OCI-LY3 (cell line): ENCODE data around the gene ALDH3A1.

Source experiments
- H2AFZ ChIP-seq: fragments of 200-600, 300-600 bp; shearing (Covaris generic); 2 replicates; pipeline ENCODE4 v1.6.0; 2014; ENCODE audit warnings: antibody characterized with exemption, low read depth, low read length
- H3K27ac ChIP-seq: fragments of 200-600, 300-600 bp; sonication (generic); 2 replicates; pipeline ENCODE4 v1.5.1; 2014; ENCODE audit warnings: mild to moderate bottlenecking, low read length, moderate library complexity, mixed read lengths
- H3K27me3 ChIP-seq: fragments of 200-600, 300-600 bp; sonication (generic); 2 replicates; pipeline ENCODE4 v1.6.1; 2014; ENCODE audit warnings: low read depth, low read length, mixed read lengths
- H3K36me3 ChIP-seq: fragments of 200-600, 300-600 bp; sonication (generic); replicated peaks from 2 replicates; pipeline ENCODE3; 2014; ENCODE audit warnings: low read depth, low read length, mixed read lengths
- H3K4me1 ChIP-seq: fragments of 300-600, 200-600 bp; sonication (generic); 2 replicates; pipeline ENCODE4 v1.6.1; 2014; ENCODE audit warnings: low read length, mixed read lengths
- H3K4me2 ChIP-seq: fragments of 200-600, 300-600 bp; sonication (generic); 2 replicates; pipeline ENCODE4 v1.6.1; 2014; ENCODE audit warnings: low read length, mixed read lengths
- H3K4me3 ChIP-seq: fragments of 300-600, 200-600 bp; sonication (generic); 2 replicates; pipeline ENCODE4 v1.5.1; 2014; ENCODE audit warnings: antibody characterized with exemption, mild to moderate bottlenecking, low read length, moderate library complexity
- H3K79me2 ChIP-seq: fragments of 300-600, 200-600 bp; shearing (Covaris generic); 2 replicates; pipeline ENCODE4 v1.6.1; 2014; ENCODE audit warnings: mild to moderate bottlenecking, low read length, mixed read lengths
- H3K9ac ChIP-seq: fragments of 300-600, 200-600 bp; shearing (Covaris generic); 2 replicates; pipeline ENCODE4 v1.6.0; 2014; ENCODE audit warnings: mild to moderate bottlenecking, low read length, moderate library complexity
- H3K9me3 ChIP-seq: fragments of 200-600, 300-600 bp; shearing (Covaris generic); 2 replicates; pipeline ENCODE4 v1.6.1; 2014; ENCODE audit warnings: low read length, mixed read lengths; ENCODE audit not compliant: insufficient read depth
- H4K20me1 ChIP-seq: fragments of 200-600, 300-600 bp; sonication (generic); 2 replicates; pipeline ENCODE4 v1.6.1; 2016; ENCODE audit warnings: low read length, mixed read lengths; ENCODE audit not compliant: insufficient read depth
- CTCF ChIP-seq: fragments of 200-600, 300-600 bp; sonication (generic); IDR thresholded peaks from 2 replicates; pipeline ENCODE4 v1.5.1; 2014; ENCODE audit warnings: antibody characterized with exemption, low read length, low read depth
- EZH2phosphoT487 ChIP-seq: fragments of 200-600 bp; shearing (Covaris generic); IDR thresholded peaks from 2 replicates; pipeline ENCODE4 v1.6.1; 2018; ENCODE audit warnings: antibody characterized with exemption, mixed run types, low read depth

The ALDH3A1 gene

GRCh38 chr17:19723964-19724363, 24.1 kb downstream of the ALDH3A1 start:
- Histone ChIP-seq H3K79me2 (no peaks in the 10 kb centered on the region), H3K9ac (no peak overlapping the region), H3K27ac (no peak overlapping the region), H3K27me3 (no peaks in the 10 kb centered on the region), H4K20me1 (no peaks in the 10 kb centered on the region), H3K36me3 (no peaks in the 10 kb centered on the region), H3K4me3 (no peak overlapping the region), H3K4me2 (no peak overlapping the region), H3K9me3 (no peaks in the 10 kb centered on the region), H3K4me1 (no peaks in the 10 kb centered on the region), H2AFZ (no peak overlapping the region)
- TF ChIP-seq EZH2phosphoT487 (no peak), CTCF (no peak)

GRCh38 chr17:19720631-19721426, 27.3 kb downstream of the ALDH3A1 start:
- H3K79me2 ChIP-seq = no peaks in the 10 kb centered on the region
- no peak overlapping the region for H3K4me3 ChIP-seq
- no peak overlapping the region for H3K9ac ChIP-seq
- no peak overlapping the region for H3K4me2 ChIP-seq
- H3K9me3 ChIP-seq = no peaks in the 10 kb centered on the region
- H3K27ac ChIP-seq = no peak overlapping the region
- no peak overlapping the region for H2AFZ ChIP-seq
- no peaks in the 10 kb centered on the region for H3K36me3 ChIP-seq
- H3K4me1 ChIP-seq = no peaks in the 10 kb centered on the region
- no peak for TF ChIP-seq CTCF
- no peak for TF ChIP-seq EZH2phosphoT487
- H4K20me1 ChIP-seq = no peaks in the 10 kb centered on the region
- H3K27me3 ChIP-seq = no peaks in the 10 kb centered on the region

GRCh38 chr17:19720210-19720475, 28.0 kb downstream of the ALDH3A1 start:
- Histone ChIP-seq H3K27ac (no peak overlapping the region), H3K9me3 (no peaks in the 10 kb centered on the region), H3K4me1 (no peaks in the 10 kb centered on the region), H3K9ac (no peak overlapping the region), H2AFZ (no peak overlapping the region), H3K79me2 (no peaks in the 10 kb centered on the region), H3K4me2 (no peak overlapping the region), H4K20me1 (no peaks in the 10 kb centered on the region), H3K4me3 (no peak overlapping the region), H3K27me3 (no peaks in the 10 kb centered on the region), H3K36me3 (no peaks in the 10 kb centered on the region)
- TF ChIP-seq EZH2phosphoT487 = no peak
- TF ChIP-seq CTCF = no peak

- TF ChIP-seq CTCF (no peak), EZH2phosphoT487 (no peak)
Observed at GRCh38 chr17:19719355-19720209, 28.5 kb downstream of the ALDH3A1 start.

More at GRCh38 chr17:19719355-19720209, 28.5 kb downstream of the ALDH3A1 start:
- H3K36me3 ChIP-seq = no peaks in the 10 kb centered on the region
- no peak overlapping the region for H2AFZ ChIP-seq
- H3K9ac ChIP-seq = no peak overlapping the region
- no peaks in the 10 kb centered on the region for H3K4me1 ChIP-seq
- H3K27ac ChIP-seq = no peak overlapping the region
- H3K4me3 ChIP-seq = no peak overlapping the region
- H3K4me2 ChIP-seq = no peak overlapping the region
- H3K79me2 ChIP-seq = no peaks in the 10 kb centered on the region
- no peaks in the 10 kb centered on the region for H3K9me3 ChIP-seq
- H3K27me3 ChIP-seq = no peaks in the 10 kb centered on the region
- no peaks in the 10 kb centered on the region for H4K20me1 ChIP-seq
